Activated CD8-positive, alpha-beta memory T cell treated with anti-CD3 and anti-CD28 coated beads, Interleukin-2, amount 50 U/mL, for 1 hour (primary cell): ENCODE results near the gene SPEM2.

ENCODE experiments used
- DNase-seq: peaks from one replicate; pipeline ENCODE4 v3.0.0-alpha.2; 2020; ENCODE audit errors: extremely low read depth

SPEM2 gene

DNA sequence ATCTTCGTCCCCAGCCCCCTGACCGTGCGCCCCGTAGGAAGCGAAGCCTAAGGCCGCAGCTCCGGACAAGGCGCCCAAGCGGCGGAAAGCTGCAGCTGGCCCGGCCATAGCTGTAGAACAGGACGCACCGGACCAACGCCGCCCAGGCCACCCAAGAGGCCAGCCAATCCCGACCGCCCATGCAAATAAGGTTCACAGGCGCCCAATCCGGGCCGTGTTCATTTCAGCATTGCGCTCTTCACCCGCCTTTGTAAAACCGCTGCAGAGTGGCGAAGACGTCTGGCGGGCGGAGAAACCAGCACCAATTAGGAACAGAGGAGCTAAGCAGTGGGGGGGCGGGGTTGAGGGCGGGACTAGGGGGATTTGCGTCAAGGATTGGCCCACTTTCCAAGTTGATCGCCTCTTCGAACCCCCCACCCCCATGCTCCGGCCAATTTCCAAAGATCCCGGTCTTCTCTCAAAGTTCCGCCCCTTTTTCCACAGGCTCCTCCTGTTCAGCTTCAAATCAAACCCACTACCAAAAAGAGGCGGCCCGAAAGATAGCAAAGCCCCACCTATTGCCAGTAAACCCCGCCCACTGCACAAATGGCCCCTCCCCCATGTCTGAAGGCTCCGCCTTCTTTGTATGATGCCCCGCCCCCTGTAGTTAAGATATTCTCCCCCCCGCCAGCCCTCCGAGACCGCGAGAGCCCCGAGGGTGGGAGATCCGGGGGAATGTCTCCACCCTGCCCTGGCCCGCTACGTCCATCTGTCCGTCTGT is 21.3 kb upstream of the SPEM2 start, which contains the start of gene TMEM256:
TSS of gene TMEM256 (minus strand) at position 121 of the 760 bp plus-strand sequence. CDS start at position 108, 13 bp downstream.
- DNase-seq, result peak; percentile 90

DNA sequence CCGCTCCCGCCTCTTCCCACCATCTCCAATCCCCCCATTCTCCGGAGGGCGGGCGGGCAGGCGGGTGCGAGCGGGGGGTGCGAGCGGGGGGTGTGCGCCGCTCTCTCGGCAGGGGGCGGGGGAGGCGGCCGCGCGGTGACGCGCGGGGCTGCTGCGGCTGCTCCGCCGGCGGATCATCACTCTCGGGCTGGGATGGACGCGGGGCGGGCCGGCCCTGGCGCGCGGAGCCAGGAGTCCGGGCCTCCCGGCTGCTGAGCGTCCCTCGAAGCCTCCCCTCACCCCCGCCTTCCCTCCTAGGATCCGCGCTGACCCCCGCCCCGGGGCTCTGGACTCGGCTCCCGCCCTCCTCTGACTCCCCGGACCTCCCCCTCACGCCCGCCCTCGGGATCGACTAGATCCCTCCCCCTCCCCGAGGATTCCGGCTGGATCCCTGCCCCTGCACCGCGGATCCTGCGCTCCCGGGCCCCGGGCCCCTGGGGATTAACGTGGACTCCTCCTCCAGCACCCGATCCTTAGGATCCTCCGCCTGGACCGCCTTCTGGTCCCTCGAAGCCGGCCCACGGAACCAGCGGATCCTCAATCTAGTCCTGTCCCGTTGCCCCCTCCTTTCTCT is 20.6 kb upstream of the SPEM2 start:
- no peak for DNase-seq

DNA sequence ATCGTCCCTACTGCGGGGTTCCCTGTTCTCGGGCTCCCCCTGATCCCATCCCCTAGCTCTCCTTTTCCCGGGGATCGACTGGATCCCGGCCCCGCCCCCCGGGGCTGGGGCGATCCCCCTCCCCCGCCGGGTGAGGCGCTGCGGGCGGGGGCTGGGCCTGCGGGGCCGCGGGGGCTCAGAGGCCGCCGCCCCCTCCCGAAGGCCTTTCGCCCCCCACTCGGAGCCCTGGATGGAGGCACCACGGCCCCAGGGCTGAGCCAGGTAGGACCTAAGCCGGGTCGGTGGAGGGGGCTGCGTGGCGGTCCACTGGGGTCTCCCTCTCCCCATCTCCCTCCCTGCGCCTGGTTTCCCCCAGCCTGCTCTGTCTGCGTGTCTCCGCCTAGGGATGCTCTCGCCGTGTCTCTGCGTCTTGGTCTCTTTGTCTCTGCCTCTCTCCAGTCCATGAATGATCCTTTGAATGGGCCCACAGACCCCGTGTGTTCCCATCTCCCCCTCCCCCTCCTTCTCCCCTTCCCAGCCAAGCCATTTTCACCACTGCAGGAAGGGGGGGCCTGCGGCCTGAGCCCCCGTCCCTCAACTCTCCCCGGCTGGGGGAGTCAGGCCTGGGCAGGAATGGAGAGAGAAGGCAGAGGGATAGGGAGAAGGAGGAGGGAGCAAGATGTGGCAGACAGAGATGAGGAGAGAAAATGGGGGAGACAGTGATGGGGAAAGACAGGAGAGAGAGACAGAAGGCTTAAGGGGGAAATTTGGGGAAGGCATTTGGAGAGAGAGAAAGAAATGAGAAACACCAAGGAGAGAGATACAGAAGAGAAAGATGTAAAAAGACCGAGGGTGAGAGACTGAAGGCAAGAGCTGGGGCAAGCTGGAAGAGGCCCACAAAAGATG is 19.8 kb upstream of the SPEM2 start:
- DNase-seq, result no peak

DNA sequence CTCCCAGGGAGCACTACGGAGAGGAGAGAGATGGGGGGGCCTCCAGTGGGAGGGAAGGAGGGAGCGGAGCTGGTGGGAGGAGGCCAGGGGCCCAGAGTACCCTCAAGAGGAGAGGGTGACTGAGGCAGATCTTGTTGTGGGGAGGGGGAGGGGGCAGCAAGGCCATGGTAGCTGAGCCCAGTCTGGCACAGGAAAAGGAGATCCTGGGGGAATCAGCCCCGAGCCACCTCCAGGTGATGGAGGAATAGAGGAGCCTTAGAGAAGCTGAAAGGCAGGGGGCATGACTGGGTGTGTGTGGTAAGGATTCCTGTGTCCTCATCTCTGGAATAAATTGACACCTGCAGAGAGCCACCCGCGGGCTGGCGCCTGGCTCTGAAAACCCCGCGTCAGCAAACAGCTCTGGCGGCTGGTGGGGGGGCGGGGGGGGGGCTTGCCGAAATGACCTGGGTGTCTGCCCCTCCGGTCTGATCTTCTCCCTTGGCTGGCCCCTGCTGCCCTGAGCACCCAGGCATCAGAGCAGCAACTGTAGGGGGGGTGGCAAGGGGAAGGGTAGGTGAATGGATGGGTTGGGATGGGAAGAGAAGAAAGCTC is 19.1 kb upstream of the SPEM2 start:
- DNase-seq, result no peak

DNA sequence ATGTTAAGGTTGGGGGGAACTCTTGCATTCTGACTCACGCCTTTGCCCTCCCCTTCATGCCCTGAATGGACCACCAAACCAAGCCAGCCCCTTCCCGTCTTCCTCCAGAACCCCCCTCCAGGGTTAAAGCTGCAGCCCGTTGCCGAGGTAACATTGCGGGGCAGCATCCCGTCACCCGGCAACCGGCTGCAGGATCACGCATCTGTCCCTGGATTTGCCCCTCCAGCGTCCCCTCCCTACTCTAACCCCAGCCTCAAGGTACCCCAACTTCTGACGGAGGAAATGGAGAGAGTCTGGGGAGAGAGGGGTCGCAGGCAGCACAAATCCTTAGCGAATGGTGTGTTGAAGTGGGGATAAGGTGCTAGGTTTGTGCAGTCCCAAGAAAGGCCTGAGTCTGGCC is 18.3 kb upstream of the SPEM2 start:
- no peak for DNase-seq

DNA sequence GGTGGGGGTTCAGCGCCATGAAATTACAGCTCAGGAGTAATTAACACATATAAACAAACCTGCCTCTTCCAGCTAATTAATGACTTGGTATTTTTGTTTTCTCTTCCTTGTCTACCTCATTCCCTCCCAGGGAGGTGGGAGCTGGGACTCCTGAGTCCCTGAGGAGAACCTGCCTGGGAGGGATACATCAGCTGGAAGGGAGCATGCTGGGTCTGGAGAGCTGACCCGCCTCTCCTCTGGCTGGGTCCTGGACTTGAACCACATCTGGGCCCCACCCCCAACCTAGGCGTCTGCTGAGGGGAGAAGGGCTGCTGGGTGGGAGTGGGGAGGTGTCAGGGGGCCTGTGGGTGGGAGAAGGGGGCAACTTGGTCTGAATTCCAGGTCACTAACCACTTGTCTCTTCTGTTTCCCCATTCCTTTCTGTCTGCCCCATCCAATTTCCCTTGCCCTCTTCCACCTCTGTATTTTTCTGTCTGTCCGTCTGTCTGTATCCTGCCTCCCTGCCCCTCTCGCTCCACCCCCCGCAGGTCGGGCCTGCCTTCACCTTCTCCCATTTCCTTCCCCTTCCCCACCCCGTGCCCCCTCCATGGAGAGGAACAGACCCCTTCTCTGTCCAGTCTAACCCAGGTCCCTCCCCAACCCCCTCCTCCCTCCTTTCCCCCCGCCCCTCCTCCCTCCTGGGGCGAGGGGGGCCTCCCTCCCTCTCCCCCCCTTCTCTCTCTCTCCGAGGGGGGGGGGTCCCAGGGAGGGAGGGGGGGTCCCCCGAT is 17.7 kb upstream of the SPEM2 start, which contains the start of gene NLGN2:
TSS of gene NLGN2 (plus strand) at position 361 of the 767 bp plus-strand sequence. CDS start 411 bp downstream, outside the sequence.
- DNase-seq, result no peak

DNA sequence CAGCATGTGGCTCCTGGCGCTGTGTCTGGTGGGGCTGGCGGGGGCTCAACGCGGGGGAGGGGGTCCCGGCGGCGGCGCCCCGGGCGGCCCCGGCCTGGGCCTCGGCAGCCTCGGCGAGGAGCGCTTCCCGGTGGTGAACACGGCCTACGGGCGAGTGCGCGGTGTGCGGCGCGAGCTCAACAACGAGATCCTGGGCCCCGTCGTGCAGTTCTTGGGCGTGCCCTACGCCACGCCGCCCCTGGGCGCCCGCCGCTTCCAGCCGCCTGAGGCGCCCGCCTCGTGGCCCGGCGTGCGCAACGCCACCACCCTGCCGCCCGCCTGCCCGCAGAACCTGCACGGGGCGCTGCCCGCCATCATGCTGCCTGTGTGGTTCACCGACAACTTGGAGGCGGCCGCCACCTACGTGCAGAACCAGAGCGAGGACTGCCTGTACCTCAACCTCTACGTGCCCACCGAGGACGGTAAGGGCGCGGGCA is 17.1 kb upstream of the SPEM2 start:
- no peak for DNase-seq

DNA sequence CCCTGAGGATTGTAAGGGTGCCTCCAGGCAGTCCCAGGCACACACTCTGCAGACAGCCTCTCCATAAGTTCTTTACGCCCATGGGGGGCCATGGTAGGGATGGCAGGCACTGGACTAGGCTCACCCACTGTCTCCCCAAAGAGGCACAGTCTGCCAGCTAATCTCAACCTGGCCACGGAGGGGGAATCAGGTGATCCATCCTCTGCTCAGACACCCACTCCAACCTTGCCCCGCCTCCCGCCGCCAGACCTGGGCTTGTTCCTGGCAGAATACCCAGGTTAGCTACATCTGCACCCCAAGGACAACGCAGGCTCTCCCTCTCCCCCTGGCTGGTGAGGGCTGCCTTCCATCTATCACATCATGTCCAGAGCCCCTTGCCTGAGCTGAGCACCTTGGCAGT is 16.6 kb upstream of the SPEM2 start:
- DNase-seq, result no peak

DNA sequence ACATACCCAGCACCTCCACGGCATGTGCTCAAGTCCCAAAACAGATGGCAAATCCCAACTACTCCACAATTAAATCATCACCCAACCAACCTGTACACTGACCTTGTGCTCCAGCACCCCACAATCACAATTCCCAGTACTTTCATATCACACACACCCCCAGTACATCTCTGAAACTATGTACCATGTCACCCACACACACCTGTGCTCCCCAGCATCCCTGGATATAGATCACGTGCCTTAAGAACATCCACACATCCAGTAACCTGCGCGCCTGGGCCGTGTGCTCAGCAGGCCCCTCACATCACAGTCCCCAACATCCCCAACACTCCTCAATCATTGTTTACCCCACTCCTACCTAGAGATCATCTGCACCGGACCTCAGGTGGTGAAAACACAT is 15.7 kb upstream of the SPEM2 start:
- no peak for DNase-seq

DNA sequence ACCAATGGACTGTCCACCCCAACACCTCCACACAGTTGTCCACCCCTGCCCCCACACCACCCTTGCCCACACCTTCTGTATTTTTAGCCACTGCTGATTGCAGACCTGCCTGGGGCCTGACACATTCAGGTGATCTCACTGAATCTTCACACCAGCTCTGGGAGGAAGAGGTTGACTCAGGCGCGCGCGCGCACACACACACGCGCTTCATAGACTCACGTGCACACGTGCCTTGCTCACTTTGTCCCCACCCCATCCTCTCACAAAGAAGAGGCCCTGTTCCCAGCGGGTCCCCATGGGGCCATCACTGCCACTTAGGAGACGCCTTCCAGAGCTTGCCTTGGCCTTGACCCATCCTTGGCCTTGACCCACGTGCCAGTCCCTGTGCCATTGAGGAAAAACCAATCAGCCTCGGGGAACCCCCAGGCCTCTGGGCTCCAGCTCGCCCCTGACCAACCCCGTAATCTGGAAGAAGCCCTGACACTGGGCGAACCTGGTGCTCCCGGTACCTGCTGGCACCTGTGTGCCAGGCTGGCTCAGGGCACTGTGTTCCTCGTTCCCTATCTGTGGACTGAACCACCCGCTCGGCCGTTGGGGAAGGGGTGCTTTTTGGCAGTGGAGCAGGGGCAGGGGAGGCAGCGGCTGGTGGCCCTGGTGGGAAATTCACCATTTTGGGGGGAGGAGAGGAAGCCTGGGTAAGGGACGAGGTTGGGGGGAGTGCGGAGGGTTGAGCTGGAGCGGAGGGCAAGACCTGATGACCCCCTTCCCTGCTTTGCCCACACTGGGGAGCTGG is 14.6 kb upstream of the SPEM2 start:
- DNase-seq, result no peak

DNA sequence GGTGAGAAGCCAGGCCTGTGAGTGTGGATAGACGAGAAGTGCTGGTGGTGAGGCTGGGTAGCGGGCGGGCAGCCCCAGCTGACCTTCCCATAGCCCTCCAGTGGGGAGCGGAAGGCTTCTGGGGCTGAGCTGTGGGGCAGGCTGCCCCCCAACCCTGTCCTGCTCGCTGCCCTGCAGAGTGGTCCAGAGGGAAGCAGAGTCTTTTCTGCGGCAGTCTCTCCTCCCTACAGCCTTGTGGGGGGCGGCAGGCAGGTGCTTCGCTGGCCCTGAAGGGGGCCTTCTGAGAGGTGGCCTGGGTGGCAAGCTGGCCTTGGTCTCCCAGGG is 14.0 kb upstream of the SPEM2 start:
- no peak for DNase-seq

DNA sequence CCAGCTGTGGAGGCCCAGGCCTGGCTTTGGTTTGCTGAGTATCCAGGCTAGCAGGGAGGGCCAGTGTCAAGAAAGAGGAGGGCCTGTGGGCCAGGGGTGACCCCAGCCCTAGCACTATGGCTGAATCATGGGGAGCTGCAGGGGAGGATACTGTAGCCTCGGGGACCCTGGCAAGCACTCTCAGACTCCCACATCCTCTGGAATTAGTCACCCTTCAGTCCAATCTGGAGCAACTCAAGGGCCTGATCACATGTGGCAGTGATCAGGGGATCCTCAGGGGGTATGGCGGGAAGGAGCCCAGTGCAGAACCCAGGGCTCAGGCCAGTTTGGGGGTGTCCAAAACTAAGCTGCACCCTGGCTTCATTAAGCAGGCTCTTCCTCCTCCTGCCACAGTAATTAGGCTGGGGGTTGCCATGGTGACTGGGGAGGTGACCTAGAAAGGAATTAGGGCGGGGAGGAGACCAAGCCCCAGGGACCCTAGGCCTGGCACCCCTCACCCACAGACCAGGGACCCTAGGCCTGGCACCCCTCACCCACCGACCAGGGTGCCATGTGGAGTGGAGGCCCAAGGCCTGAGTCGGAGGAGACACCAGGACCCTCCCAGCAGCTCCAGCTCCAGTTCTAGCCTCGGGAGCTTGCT is 11.9 kb upstream of the SPEM2 start:
- DNase-seq, result no peak

DNA sequence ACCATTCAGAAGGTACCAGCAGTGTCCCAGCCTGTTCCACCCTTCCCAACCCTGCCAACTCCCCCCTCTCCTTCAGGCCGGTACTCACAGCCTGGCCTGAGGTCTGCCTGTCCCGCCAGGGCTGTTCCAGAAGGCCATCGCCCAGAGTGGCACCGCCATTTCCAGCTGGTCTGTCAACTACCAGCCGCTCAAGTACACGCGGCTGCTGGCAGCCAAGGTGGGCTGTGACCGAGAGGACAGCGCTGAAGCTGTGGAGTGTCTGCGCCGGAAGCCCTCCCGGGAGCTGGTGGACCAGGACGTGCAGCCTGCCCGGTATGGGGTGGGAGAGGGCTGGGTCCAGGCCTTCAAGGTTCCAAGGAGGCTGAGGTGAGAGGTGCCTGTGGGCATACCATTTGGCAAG is 10.6 kb upstream of the SPEM2 start:
- no peak for DNase-seq

DNA sequence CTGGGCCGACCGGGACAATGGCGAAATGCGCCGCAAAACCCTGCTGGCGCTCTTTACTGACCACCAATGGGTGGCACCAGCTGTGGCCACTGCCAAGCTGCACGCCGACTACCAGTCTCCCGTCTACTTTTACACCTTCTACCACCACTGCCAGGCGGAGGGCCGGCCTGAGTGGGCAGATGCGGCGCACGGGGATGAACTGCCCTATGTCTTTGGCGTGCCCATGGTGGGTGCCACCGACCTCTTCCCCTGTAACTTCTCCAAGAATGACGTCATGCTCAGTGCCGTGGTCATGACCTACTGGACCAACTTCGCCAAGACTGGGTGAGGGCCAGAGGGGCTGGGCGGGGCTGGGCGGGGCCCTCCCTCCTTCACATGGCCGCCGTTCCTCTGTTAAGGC is 9.6 kb upstream of the SPEM2 start:
- no peak for DNase-seq

DNA sequence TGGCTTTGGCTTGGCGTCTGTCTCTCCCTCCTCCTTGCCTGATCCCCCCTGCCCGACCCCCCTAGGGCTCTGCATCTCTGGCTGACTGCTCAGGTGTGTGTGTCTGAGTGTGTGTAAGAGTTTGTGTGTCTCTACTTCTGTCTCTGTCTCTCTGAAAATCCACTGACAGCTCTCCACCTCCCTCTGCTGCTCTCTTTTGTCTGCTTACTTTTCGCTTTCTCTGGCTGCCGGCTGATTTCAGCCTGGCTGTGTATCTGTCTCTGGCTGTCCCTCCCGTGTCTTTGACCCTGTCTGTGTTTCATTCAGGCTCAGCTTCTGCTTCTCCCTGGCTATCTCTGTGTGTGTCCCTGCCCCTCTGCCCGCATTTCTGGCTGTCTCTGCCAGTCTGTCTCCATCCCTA is 9.1 kb upstream of the SPEM2 start:
- no peak for DNase-seq

DNA sequence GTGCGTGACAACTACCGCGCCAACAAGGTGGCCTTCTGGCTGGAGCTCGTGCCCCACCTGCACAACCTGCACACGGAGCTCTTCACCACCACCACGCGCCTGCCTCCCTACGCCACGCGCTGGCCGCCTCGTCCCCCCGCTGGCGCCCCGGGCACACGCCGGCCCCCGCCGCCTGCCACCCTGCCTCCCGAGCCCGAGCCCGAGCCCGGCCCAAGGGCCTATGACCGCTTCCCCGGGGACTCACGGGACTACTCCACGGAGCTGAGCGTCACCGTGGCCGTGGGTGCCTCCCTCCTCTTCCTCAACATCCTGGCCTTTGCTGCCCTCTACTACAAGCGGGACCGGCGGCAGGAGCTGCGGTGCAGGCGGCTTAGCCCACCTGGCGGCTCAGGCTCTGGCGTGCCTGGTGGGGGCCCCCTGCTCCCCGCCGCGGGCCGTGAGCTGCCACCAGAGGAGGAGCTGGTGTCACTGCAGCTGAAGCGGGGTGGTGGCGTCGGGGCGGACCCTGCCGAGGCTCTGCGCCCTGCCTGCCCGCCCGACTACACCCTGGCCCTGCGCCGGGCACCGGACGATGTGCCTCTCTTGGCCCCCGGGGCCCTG is 8.3 kb upstream of the SPEM2 start:
- DNase-seq, result no peak

DNA sequence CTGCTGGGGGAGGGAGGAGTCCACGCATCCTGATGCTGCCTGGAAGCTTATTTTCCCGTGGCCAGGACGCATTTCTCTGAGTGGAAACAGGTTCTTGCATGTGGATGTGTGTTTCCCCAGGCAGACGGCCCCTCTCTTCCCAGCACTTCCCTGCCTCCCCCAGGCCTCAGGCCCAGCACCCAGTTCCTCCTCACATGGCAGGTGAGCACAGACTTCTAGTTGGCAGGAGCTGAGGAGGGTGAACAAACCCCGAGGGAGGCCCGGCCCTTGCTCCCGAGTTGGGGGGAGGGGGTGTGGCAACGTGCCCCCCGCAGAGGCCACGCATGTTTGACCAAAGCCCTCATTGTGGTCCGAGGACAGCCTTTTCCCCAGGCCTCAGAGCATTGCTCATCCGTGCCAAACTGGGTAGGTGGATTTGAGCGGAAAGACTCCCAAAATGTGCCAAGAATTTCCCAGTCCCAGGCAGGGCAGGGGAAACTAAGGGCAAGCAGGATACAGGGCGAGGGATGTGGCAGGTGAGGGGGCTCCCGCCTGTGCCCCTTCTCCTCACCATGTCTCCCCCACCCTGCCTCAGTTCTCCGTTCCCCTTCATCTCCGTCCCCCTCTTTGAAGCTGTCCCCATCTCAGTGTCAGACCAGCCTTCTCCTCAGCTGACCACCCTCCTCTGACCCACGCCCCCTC is 6.8 kb upstream of the SPEM2 start:
- DNase-seq, result no peak

DNA sequence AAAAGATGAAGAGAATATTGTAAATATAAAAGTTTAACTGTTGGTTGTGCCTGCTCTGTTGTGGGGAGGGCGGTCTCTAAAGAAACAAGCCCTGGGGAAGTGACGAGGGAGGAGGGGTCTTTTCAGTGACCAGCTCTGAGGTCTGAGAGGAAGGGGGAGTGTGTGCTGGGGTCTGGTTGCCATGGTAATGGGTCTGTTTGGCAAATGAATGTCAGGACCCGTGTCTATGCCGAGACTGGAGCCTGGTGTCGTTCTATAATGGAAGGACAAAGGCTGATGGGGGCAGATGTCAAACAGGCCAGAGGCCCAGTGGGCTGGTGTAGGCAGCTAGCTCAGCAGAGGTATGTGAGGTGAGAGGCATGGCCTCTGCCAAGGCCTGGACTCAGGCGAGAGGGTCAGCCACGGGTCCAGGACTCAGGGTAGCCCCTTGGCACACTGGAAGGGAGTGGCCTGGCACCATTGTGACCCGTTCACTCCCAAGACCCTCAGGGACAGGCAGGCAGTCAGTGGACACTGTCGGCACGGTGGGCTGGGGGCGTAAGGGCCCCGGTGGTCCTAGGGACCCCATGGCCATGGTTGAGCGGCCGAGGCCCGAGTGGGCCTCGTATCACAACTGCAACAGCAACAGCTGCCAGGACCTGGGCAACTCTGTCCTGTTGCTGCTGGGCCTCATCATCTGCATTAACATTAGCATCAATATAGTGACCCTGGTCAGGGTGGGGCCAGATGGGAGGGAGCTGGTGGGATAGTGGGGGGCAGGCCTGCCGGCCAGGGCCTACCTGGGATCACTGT is 5.4 kb upstream of the SPEM2 start, which contains the start of gene SPEM1:
TSS of gene SPEM1 (plus strand) at position 506 of the 792 bp plus-strand sequence. CDS start at position 567, 61 bp downstream.
- no peak for DNase-seq
